GM23338 (cell line): ENCODE measurements around the gene RGPD4. TPM values are rescaled to one million over a fixed set of nuclear protein-coding genes. Genes with fewer than 3 reads are reported as not detected.

Source experiments
- ATAC-seq: fragments of 200-7000 bp; cut with Tn5 transposase; 3 replicates; pipeline ENCODE4 v1.9.1; 2020
- DNase-seq: peaks from one replicate; pipeline ENCODE4 v3.0.0-alpha.2; 2015; ENCODE audit warnings: low spot score
- H2AFZ ChIP-seq: fragments of 200-600 bp; sonication (generic); 2 replicates; pipeline ENCODE4 v1.8.0; 2016; ENCODE audit warnings: antibody characterized with exemption, mild to moderate bottlenecking, moderate library complexity
- H3F3A ChIP-seq: fragments of 200-600 bp; sonication (generic); replicated peaks from 2 replicates; pipeline ENCODE4 v1.8.0; 2017; ENCODE audit warnings: antibody characterized with exemption, mixed run types, low read depth
- H3K27ac ChIP-seq: fragments of 200-600 bp; sonication (generic); 2 replicates; pipeline ENCODE4 v1.6.1; 2016; ENCODE audit warnings: low read depth
- H3K27me3 ChIP-seq: fragments of 200-600 bp; sonication (generic); 2 replicates; pipeline ENCODE4 v1.8.0; 2016; ENCODE audit warnings: mild to moderate bottlenecking, mixed run types, moderate library complexity; ENCODE audit not compliant: insufficient read depth
- H3K36me3 ChIP-seq: fragments of 200-600 bp; sonication (generic); 2 replicates; pipeline ENCODE4 v1.8.0; 2016; ENCODE audit warnings: mild to moderate bottlenecking; ENCODE audit not compliant: insufficient read depth
- H3K4me1 ChIP-seq: fragments of 200-600 bp; sonication (generic); 2 replicates; pipeline ENCODE4 v1.8.0; 2016; ENCODE audit warnings: mild to moderate bottlenecking, moderate library complexity; ENCODE audit not compliant: insufficient read depth
- H3K4me2 ChIP-seq: fragments of 200-600 bp; sonication (generic); 2 replicates; pipeline ENCODE4 v1.7.1; 2017; ENCODE audit warnings: mixed run types
- H3K4me3 ChIP-seq: fragments of 200-600 bp; sonication (generic); 2 replicates; pipeline ENCODE4 v1.6.1; 2016; ENCODE audit warnings: mixed run types
- H3K79me2 ChIP-seq: fragments of 200-600 bp; sonication (generic); replicated peaks from 2 replicates; pipeline ENCODE4 v1.8.0; 2017; ENCODE audit warnings: mild to moderate bottlenecking; ENCODE audit not compliant: insufficient read depth
- H3K9me2 ChIP-seq: fragments of 200-600 bp; sonication (generic); 2 replicates; pipeline ENCODE4 v1.8.0; 2017; ENCODE audit not compliant: insufficient read depth
- H4K20me1 ChIP-seq: fragments of 200-600 bp; sonication (generic); replicated peaks from 2 replicates; pipeline ENCODE4 v1.8.0; 2017; ENCODE audit warnings: mild to moderate bottlenecking; ENCODE audit not compliant: insufficient read depth
- H3K27ac Mint-ChIP-seq: 2 replicates; pipeline ENCODE4 v1.8.0; 2020; ENCODE audit warnings: inconsistent platforms, mild to moderate bottlenecking, moderate library complexity, mixed read lengths
- H3K27me3 Mint-ChIP-seq: 3 replicates; pipeline ENCODE4 v1.8.0; 2022; ENCODE audit warnings: low read depth, mild to moderate bottlenecking, moderate library complexity, mixed read lengths, inconsistent platforms; ENCODE audit not compliant: insufficient read depth, poor library complexity
- H3K36me3 Mint-ChIP-seq: 3 replicates; pipeline ENCODE4 v1.8.0; 2021; ENCODE audit warnings: low read depth, mild to moderate bottlenecking, inconsistent platforms, moderate library complexity, mixed read lengths
- H3K4me1 Mint-ChIP-seq: 3 replicates; pipeline ENCODE4 v1.8.0; 2020; ENCODE audit warnings: mild to moderate bottlenecking, inconsistent platforms, mixed read lengths
- H3K4me3 Mint-ChIP-seq: 3 replicates; pipeline ENCODE4 v1.8.0; 2021; ENCODE audit warnings: moderate library complexity, mild to moderate bottlenecking, inconsistent platforms, mixed read lengths
- H3K9me3 Mint-ChIP-seq: 3 replicates; pipeline ENCODE4 v1.8.0; 2020; ENCODE audit warnings: moderate library complexity, mild to moderate bottlenecking, inconsistent platforms, mixed read lengths
- CREB1 ChIP-seq: fragments of 250-450 bp; sonication (Bioruptor Pico); IDR thresholded peaks from 2 replicates; pipeline ENCODE4 v1.5.0; 2020; ENCODE audit warnings: low read depth, mild to moderate bottlenecking, moderate library complexity
- CTCF ChIP-seq, 2 experiments: fragments of 200-600 bp in 1 of 2; sonication (generic) in 1 of 2; conservative IDR thresholded peaks; 2 replicates each; pipeline versions ENCODE4 v1.5.1 to v1.6.1; 2016 to 2017; ENCODE audit warnings: antibody characterized with exemption in 2 of 2, low read depth in 2 of 2, mild to moderate bottlenecking in 2 of 2, moderate library complexity in 1 of 2
- EZH2phosphoT487 ChIP-seq: fragments of 200-600 bp; sonication (generic); IDR thresholded peaks from one replicate; pipeline ENCODE4 v1.8.1; 2018; ENCODE audit warnings: antibody characterized with exemption; ENCODE audit not compliant: unreplicated experiment
- JUNB ChIP-seq: IDR thresholded peaks from one replicate; pipeline ENCODE4 v1.6.1; 2016; ENCODE audit warnings: antibody characterized with exemption; ENCODE audit not compliant: unreplicated experiment
- POLR2AphosphoS5 ChIP-seq: IDR thresholded peaks from 2 replicates; pipeline ENCODE4 v1.6.1; 2016; ENCODE audit warnings: antibody characterized with exemption, low read depth
- REST ChIP-seq: IDR thresholded peaks from one replicate; pipeline ENCODE4 v1.6.1; 2018; ENCODE audit warnings: antibody characterized with exemption; ENCODE audit not compliant: unreplicated experiment
- ZNF331 ChIP-seq: fragments of 250-450 bp; sonication (Bioruptor Pico); IDR thresholded peaks from 2 replicates; pipeline ENCODE4 v1.5.0; 2020; ENCODE audit warnings: low read depth, mild to moderate bottlenecking, moderate library complexity
- ZNF462 ChIP-seq: fragments of 250-450 bp; sonication (Bioruptor Pico); IDR thresholded peaks from 2 replicates; pipeline ENCODE4 v1.5.0; 2020; ENCODE audit warnings: mild to moderate bottlenecking, moderate library complexity
- polyA plus RNA-seq: library from polyadenylated mRNA; unstranded; fragments of >200 nt; fragmentation: Nextera tagmentation; extraction: Ambion mirVana; gene quantifications from 2 replicates; pipeline ENCODE4 v1.2.1, GENCODE V29; 2016
- total RNA-seq: library from RNA; depleted of rRNA; stranded (reverse); fragments of >200 nt; shearing (Covaris generic); gene quantifications from 2 replicates; pipeline ENCODE4 v1.2.3, GENCODE V29; 2014
- TF ChIP-seq, protein P1 (sequence below): IDR thresholded peaks from 2 replicates; pipeline ENCODE4 v1.6.1; 2016; ENCODE audit warnings: antibody characterized with exemption

The RGPD4 gene
- total and polyA plus RNA-seq, 2 experiments from 2014 or later = not detected

- H3K9me2 ChIP-seq = no peaks in the 10 kb centered on the region
- no peaks in the 10 kb centered on the region for H4K20me1 ChIP-seq
- H3K79me2 ChIP-seq = no peaks in the 10 kb centered on the region
- ATAC-seq (no peak), DNase-seq (no peak)
- no peak overlapping the region for H2AFZ ChIP-seq
- H3K4me3 ChIP-seq = no peak overlapping the region
- Mint-ChIP-seq H3K9me3 (peaks cover 7% of the 10 kb centered on the region; the same call in 1 of the 3 replicates), H3K27me3 (peaks cover 7% of the 10 kb centered on the region), H3K4me3 (no peak overlapping the region), H3K27ac (no peak overlapping the region), H3K4me1 (peaks cover 13% of the 10 kb centered on the region), H3K36me3 (no peaks in the 10 kb centered on the region)
- H3F3A ChIP-seq = no peaks in the 10 kb centered on the region
- H3K4me2 ChIP-seq = no peak overlapping the region
- TF ChIP-seq CTCF (conservative IDR thresholded peaks at IDR 0.05; ENCODE audit: low read depth in 2 of 2) (no peak), REST (no peak), CREB1 (CRISPR knock-in tag) (no peak)
- H3K27ac ChIP-seq = no peak overlapping the region
- no peaks in the 10 kb centered on the region for H3K27me3 ChIP-seq
- H3K4me1 ChIP-seq = peaks cover 10% of the 10 kb centered on the region
- H3K36me3 ChIP-seq = no peaks in the 10 kb centered on the region
Observed at GRCh38 chr2:107807988-107808387, 18.7 kb upstream of the RGPD4 start.

DNA sequence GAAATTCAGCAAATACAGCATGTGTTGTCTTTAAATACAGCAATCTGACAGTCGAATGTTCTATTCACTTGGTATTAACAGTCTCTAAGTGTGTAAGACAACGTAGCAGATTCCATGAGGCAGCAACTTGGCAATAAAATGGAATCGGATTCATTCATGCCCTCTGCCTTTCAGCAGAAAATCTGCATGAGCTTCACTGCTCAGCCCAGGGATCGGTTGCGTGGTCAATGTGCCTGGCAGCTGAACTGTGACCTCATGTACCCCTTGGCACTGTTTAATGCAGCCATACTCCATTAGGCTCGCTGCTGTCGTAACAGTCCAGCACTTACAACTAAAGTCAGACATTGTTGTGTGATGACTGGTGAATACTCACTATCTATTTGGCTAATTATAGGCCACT lies 17.7 kb upstream of the RGPD4 start:
- no peak overlapping the region for H3K4me2 ChIP-seq
- H3K9me2 ChIP-seq = no peaks in the 10 kb centered on the region
- H3K27ac Mint-ChIP-seq = no peak overlapping the region
- peaks cover 5% of the 10 kb centered on the region for H3K27me3 Mint-ChIP-seq
- peaks cover 10% of the 10 kb centered on the region for H3K4me1 ChIP-seq
- H4K20me1 ChIP-seq = no peaks in the 10 kb centered on the region
- H3K27me3 ChIP-seq = no peaks in the 10 kb centered on the region
- H3K4me1 Mint-ChIP-seq = peaks cover 13% of the 10 kb centered on the region
- no peak overlapping the region for H3K27ac ChIP-seq
- ATAC-seq (no peak), DNase-seq (no peak)
- peaks cover 7% of the 10 kb centered on the region; the same call in 1 of the 3 replicates for H3K9me3 Mint-ChIP-seq
- H3F3A ChIP-seq = no peaks in the 10 kb centered on the region
- no peak overlapping the region for H3K4me3 ChIP-seq
- H3K4me3 Mint-ChIP-seq = no peak overlapping the region
- no peaks in the 10 kb centered on the region; the same call in 2 of the 3 replicates for H3K36me3 Mint-ChIP-seq
- no peaks in the 10 kb centered on the region for H3K79me2 ChIP-seq
- no peaks in the 10 kb centered on the region for H3K36me3 ChIP-seq
- H2AFZ ChIP-seq = no peak overlapping the region
- TF ChIP-seq ZNF462 (CRISPR knock-in tag) (no peak), JUNB (no peak), POLR2AphosphoS5 (no peak), EZH2phosphoT487 (no peak), ZNF331 (CRISPR knock-in tag) (no peak)
- TF ChIP-seq, protein P1, sequence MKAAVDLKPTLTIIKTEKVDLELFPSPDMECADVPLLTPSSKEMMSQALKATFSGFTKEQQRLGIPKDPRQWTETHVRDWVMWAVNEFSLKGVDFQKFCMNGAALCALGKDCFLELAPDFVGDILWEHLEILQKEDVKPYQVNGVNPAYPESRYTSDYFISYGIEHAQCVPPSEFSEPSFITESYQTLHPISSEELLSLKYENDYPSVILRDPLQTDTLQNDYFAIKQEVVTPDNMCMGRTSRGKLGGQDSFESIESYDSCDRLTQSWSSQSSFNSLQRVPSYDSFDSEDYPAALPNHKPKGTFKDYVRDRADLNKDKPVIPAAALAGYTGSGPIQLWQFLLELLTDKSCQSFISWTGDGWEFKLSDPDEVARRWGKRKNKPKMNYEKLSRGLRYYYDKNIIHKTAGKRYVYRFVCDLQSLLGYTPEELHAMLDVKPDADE = no peak
